H9 (cell line): Measurements from ENCODE around the gene ABCA7. TPM values are rescaled to one million over a fixed set of nuclear protein-coding genes. Genes with fewer than 3 reads are reported as not detected.

Experiments used
- DNase-seq: peaks from one replicate; pipeline ENCODE4 v3.0.0-alpha.2; 2017
- H2AFZ ChIP-seq: one replicate; pipeline ENCODE4 v1.6.1; 2013; ENCODE audit warnings: mild to moderate bottlenecking, low read length, control low read depth, moderate library complexity
- H2AK5ac ChIP-seq: 2 replicates; pipeline ENCODE4 v1.6.1; 2013; ENCODE audit warnings: low read length, control low read depth, mixed read lengths; ENCODE audit not compliant: insufficient read length
- H2BK120ac ChIP-seq: one replicate; pipeline ENCODE4 v1.6.1; 2013; ENCODE audit warnings: low read depth, mild to moderate bottlenecking, low read length, control low read depth, inconsistent platforms; ENCODE audit not compliant: poor library complexity, severe bottlenecking
- H2BK12ac ChIP-seq: 2 replicates; pipeline ENCODE4 v1.6.1; 2013; ENCODE audit warnings: low read length, control low read depth, mixed read lengths, low read depth; ENCODE audit not compliant: insufficient read length
- H2BK15ac ChIP-seq: 2 replicates; pipeline ENCODE4 v1.6.1; 2013; ENCODE audit warnings: low read depth, low read length, control low read depth
- H2BK20ac ChIP-seq: one replicate; pipeline ENCODE4 v1.6.1; 2013; ENCODE audit warnings: low read depth, mild to moderate bottlenecking, low read length, control low read depth, inconsistent platforms; ENCODE audit not compliant: poor library complexity, severe bottlenecking
- H2BK5ac ChIP-seq: 2 replicates; pipeline ENCODE4 v1.6.1; 2013; ENCODE audit warnings: low read length, control low read depth, mixed read lengths; ENCODE audit not compliant: insufficient read length
- H3K14ac ChIP-seq: 2 replicates; pipeline ENCODE4 v1.6.1; 2013; ENCODE audit warnings: low read length, control low read depth; ENCODE audit not compliant: insufficient read depth
- H3K18ac ChIP-seq: 2 replicates; pipeline ENCODE4 v1.6.1; 2013; ENCODE audit warnings: low read depth, mild to moderate bottlenecking, mixed read lengths, low read length, control low read depth; ENCODE audit not compliant: insufficient read length
- H3K23ac ChIP-seq: 2 replicates; pipeline ENCODE4 v1.6.1; 2013; ENCODE audit warnings: low read length, control low read depth, mixed read lengths, low read depth; ENCODE audit not compliant: insufficient read length
- H3K23me2 ChIP-seq: 2 replicates; pipeline ENCODE4 v1.6.1; 2013; ENCODE audit warnings: low read depth, mild to moderate bottlenecking, mixed read lengths, low read length, control low read depth; ENCODE audit not compliant: insufficient read length, poor library complexity, severe bottlenecking
- H3K27ac ChIP-seq: 2 replicates; pipeline ENCODE4 v1.5.1; 2013; ENCODE audit warnings: low read length, control low read depth, mixed read lengths, low read depth; ENCODE audit not compliant: insufficient read length
- H3K27me3 ChIP-seq: 2 replicates; pipeline ENCODE4 v1.6.1; 2013; ENCODE audit warnings: low read length, control low read depth, inconsistent platforms; ENCODE audit not compliant: insufficient read depth
- H3K4ac ChIP-seq: 2 replicates; pipeline ENCODE4 v1.6.1; 2013; ENCODE audit warnings: low read depth, mild to moderate bottlenecking, control low read depth, inconsistent platforms, low read length, moderate library complexity
- H3K4me1 ChIP-seq: 2 replicates; pipeline ENCODE4 v1.6.1; 2013; ENCODE audit warnings: low read length, control low read depth, inconsistent platforms; ENCODE audit not compliant: insufficient read depth
- H3K4me2 ChIP-seq: 2 replicates; pipeline ENCODE4 v1.6.1; 2013; ENCODE audit warnings: low read length, control low read depth, mixed read lengths; ENCODE audit not compliant: insufficient read length, insufficient read depth
- H3K56ac ChIP-seq: 2 replicates; pipeline ENCODE4 v1.6.1; 2013; ENCODE audit warnings: low read depth, mild to moderate bottlenecking, mixed read lengths, low read length, control low read depth; ENCODE audit not compliant: insufficient read length
- H3K79me1 ChIP-seq: 2 replicates; pipeline ENCODE4 v1.6.1; 2013; ENCODE audit warnings: low read depth, mild to moderate bottlenecking, moderate library complexity, low read length, control low read depth, inconsistent platforms; ENCODE audit not compliant: insufficient read depth, poor library complexity, severe bottlenecking
- H3K79me2 ChIP-seq: 2 replicates; pipeline ENCODE4 v1.6.1; 2013; ENCODE audit warnings: low read length, control low read depth, inconsistent platforms; ENCODE audit not compliant: insufficient read depth
- H3K9ac ChIP-seq: 2 replicates; pipeline ENCODE4 v1.6.1; 2013; ENCODE audit warnings: low read length, control low read depth, mixed read lengths; ENCODE audit not compliant: insufficient read length; ENCODE audit errors: extremely low read depth
- H3K9me3 ChIP-seq: one replicate; pipeline ENCODE4 v1.6.1; 2013; ENCODE audit warnings: low read depth, low read length, inconsistent platforms; ENCODE audit not compliant: control insufficient read depth
- H3T11ph ChIP-seq: one replicate; pipeline ENCODE4 v1.6.1; 2013; ENCODE audit warnings: mild to moderate bottlenecking, low read length, control low read depth, inconsistent platforms
- H4K20me1 ChIP-seq: one replicate; pipeline ENCODE4 v1.6.1; 2013; ENCODE audit not compliant: control insufficient read depth, insufficient read length, insufficient read depth
- H4K5ac ChIP-seq: 2 replicates; pipeline ENCODE4 v1.6.1; 2013; ENCODE audit warnings: low read depth, mild to moderate bottlenecking, mixed read lengths, low read length, control low read depth; ENCODE audit not compliant: insufficient read length
- H4K8ac ChIP-seq: replicated peaks from 2 replicates; pipeline ENCODE4 v1.6.1; 2013; ENCODE audit warnings: low read length, control low read depth, mixed read lengths, low read depth; ENCODE audit not compliant: insufficient read length
- H4K91ac ChIP-seq: 2 replicates; pipeline ENCODE4 v1.6.1; 2013; ENCODE audit warnings: low read depth, mild to moderate bottlenecking, moderate library complexity, mixed read lengths, low read length, control low read depth; ENCODE audit not compliant: insufficient read length
- H3K27ac Mint-ChIP-seq, 3 experiments: 2 replicates in 2 of 3; 3 replicates in 1 of 3; pipeline ENCODE4 v1.8.0; 2020 to 2021; ENCODE audit warnings: mixed read lengths in 3 of 3, mild to moderate bottlenecking in 1 of 3, moderate library complexity in 1 of 3
- H3K27me3 Mint-ChIP-seq: 2 replicates; pipeline ENCODE4 v1.8.0; 2021; ENCODE audit warnings: low read depth, mild to moderate bottlenecking, moderate library complexity, mixed read lengths
- H3K36me3 Mint-ChIP-seq, 3 experiments: 2 replicates in 2 of 3; 3 replicates in 1 of 3; pipeline ENCODE4 v1.8.0; 2020 to 2021; ENCODE audit warnings: low read depth in 3 of 3, mixed read lengths in 3 of 3; ENCODE audit not compliant: insufficient read depth in 1 of 3
- H3K4me1 Mint-ChIP-seq, 2 experiments: 2 replicates each; pipeline ENCODE4 v1.8.0; 2020; ENCODE audit warnings: mixed read lengths in 2 of 2
- H3K4me3 Mint-ChIP-seq, 2 experiments: 2 replicates in 1 of 2; 3 replicates in 1 of 2; pipeline ENCODE4 v1.8.0; 2020 to 2021; ENCODE audit warnings: mild to moderate bottlenecking in 2 of 2, mixed read lengths in 2 of 2, moderate library complexity in 1 of 2
- H3K9me3 Mint-ChIP-seq, 2 experiments: 2 replicates in 1 of 2; 3 replicates in 1 of 2; pipeline ENCODE4 v1.8.0; 2020; ENCODE audit warnings: mild to moderate bottlenecking in 2 of 2, mixed read lengths in 2 of 2, moderate library complexity in 1 of 2
- CTCF ChIP-seq: fragments of 200-600 bp; sonication (generic); conservative IDR thresholded peaks from 3 replicates; pipeline ENCODE4 v1.8.0; 2021; ENCODE audit warnings: antibody characterized with exemption, mild to moderate bottlenecking
- WGBS: extraction: QIAGEN DNeasy Blood & Tissue Kit; methylation state at CpG from one replicate; pipeline ENCODE4 v1.1.7; 2013; ENCODE audit warnings: missing lambda C conversion rate, low lambda C conversion rate, mixed read lengths; ENCODE audit not compliant: insufficient read length; ENCODE audit errors: extremely low coverage; 5-methylcytosine and 5-hydroxymethylcytosine counted together
- total RNA-seq: library from RNA; stranded (reverse); gene quantifications from 2 replicates; pipeline ENCODE4 v1.2.1, GENCODE V29; 2021

ABCA7 gene
- total RNA-seq, 1 experiment from 2014 or later = 34.6 TPM

GRCh38 chr19:1035998-1036621 is 3.8 kb upstream of the ABCA7 start:
- Mint-ChIP-seq H3K4me1 (peaks cover 11 to 21% of the 10 kb centered on the region in 2 experiments), H3K27ac (no peak overlapping the region), H3K36me3 (peaks cover 40 to 63% (median 57%) of the 10 kb centered on the region in 3 experiments), H3K4me3 (no peak overlapping the region), H3K27me3 (peaks cover 3% of the 10 kb centered on the region; the same call in 1 of the 2 replicates), H3K9me3 (no peaks in the 10 kb centered on the region)
- H3K9ac ChIP-seq = no peak overlapping the region
- no peaks in the 10 kb centered on the region for H4K20me1 ChIP-seq
- no peak overlapping the region for H3K14ac ChIP-seq
- H3K18ac ChIP-seq = no peak overlapping the region
- H3K4ac ChIP-seq = no peak overlapping the region
- no peak overlapping the region for H2BK120ac ChIP-seq
- no peak overlapping the region for H2BK5ac ChIP-seq
- no peaks in the 10 kb centered on the region for H3K27me3 ChIP-seq
- no peak for DNase-seq
- H2AFZ ChIP-seq = no peak overlapping the region
- H4K91ac ChIP-seq = no peak overlapping the region
- no peak overlapping the region for H2BK12ac ChIP-seq
- H3K4me2 ChIP-seq = no peak overlapping the region
- H3K23ac ChIP-seq = no peak overlapping the region
- no peak overlapping the region for H3T11ph ChIP-seq
- H3K56ac ChIP-seq = no peak overlapping the region
- H4K5ac ChIP-seq = no peak overlapping the region
- H2BK20ac ChIP-seq = no peak overlapping the region
- WGBS = no CpG with 5 or more reads among the region's 29 CpGs
- no peaks in the 10 kb centered on the region for H3K79me2 ChIP-seq
- no peak overlapping the region for H2AK5ac ChIP-seq
- no peak overlapping the region for H2BK15ac ChIP-seq
- no peak overlapping the region for H3K27ac ChIP-seq
- no peaks in the 10 kb centered on the region for H3K4me1 ChIP-seq
- TF ChIP-seq CTCF = 0 out of 3 replicates have a peak, but pooled peaks have one; percentile 39
- H3K23me2 ChIP-seq = peaks cover 9% of the 10 kb centered on the region
- H3K79me1 ChIP-seq = no peaks in the 10 kb centered on the region
- no peaks in the 10 kb centered on the region for H3K9me3 ChIP-seq
- H4K8ac ChIP-seq = no peak overlapping the region
